HG03039 (cell line): Measurements from ENCODE around the gene HSPB9.
A peak's percentile ranks its signal among the peaks of the same experiment; 100 is the strongest.

Source experiments
- ATAC-seq: cut with Tn5 transposase; IDR thresholded peaks from one replicate; pipeline ENCODE4 v1.9.1; 2021; ENCODE audit warnings: mild to moderate bottlenecking, moderate library complexity; ENCODE audit not compliant: unreplicated experiment

The HSPB9 gene

GRCh38 chr17:42118126-42118510 lies 4.5 kb upstream of the HSPB9 start:
- ATAC-seq = no peak

GRCh38 chr17:42118545-42118944 lies 4.1 kb upstream of the HSPB9 start:
- no peak for ATAC-seq

- no peak for ATAC-seq
Observed at GRCh38 chr17:42119301-42119700, 3.3 kb upstream of the HSPB9 start.

- ATAC-seq = no peak
Observed at GRCh38 chr17:42120161-42120769, 2.3 kb upstream of the HSPB9 start.

DNA sequence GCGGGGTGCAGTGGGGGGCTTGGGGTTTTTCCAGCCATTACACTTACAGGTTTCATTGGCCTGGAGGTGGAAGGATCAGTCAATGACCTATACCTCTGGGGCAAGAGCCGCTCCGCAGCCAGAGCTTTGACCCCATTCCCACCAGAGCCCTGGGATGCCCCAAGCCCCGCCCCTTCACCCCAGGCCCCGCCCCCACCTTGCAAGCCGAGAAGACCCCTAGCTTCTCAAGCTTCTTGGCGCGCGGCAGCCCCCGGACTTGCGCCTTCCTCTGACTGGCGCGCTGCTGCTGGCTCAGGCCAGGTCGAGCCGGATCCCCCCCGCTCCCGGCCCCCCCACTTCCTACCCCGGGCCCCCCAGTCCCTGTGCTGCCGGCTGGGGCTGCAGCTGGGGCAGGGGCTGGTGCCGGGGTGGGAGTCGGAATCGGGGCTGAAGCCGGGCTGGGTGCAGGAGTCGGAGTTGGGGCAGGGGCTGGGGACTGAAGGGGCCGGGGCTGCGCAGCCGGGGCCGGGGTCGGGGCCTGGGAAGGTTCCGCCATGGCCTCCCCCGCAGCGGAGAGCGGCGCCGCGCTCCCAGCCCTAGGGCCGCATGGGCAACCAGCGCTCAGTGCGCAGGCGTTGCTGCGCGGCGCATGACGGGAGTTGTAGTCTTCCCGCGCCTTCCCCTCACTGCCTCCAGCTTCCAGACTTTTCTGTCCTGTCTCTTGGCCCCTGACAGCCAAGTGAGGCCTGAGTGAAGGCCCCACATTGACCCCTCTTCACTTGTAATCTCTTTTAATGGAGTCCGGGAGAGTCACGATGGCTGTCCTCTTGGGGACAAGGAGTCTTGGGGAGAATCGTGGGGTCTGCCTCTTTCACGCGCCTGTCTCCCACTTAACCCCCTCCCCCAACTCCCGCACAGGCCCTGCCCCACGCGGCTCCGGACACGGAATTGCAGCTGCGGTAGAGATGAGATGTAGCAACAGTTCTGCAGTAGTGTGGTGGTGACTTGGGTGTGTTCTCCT lies 1.5 kb upstream of the HSPB9 start, which contains the start of gene KAT2A:
Gene KAT2A, minus strand, starts transcription at position 598 of the 1,000 bp plus-strand sequence. Its CDS starts 63 bp downstream, at position 535.
- ATAC-seq = peak; percentile 66

DNA sequence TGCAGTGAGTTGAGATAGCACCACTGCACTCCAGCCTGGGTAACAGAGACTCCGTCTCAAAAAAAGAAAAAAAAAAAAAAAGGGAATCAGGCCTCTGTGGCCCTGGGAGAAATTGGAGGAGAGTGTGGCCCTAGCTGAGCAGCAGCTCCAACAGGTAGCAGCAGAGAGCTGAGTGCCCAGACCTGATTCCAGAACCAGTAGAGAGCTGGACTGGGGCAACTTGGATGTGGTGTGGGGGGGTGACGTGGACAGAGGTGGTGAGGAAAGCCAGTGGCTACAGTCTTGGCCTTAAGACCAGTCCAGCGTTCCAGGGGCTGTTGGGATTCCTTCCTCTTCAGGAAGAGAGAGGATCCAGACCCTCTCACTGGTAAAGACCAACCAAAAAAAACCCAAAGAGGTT lies 1.7 kb downstream of the HSPB9 start:
- no peak for ATAC-seq

DNA sequence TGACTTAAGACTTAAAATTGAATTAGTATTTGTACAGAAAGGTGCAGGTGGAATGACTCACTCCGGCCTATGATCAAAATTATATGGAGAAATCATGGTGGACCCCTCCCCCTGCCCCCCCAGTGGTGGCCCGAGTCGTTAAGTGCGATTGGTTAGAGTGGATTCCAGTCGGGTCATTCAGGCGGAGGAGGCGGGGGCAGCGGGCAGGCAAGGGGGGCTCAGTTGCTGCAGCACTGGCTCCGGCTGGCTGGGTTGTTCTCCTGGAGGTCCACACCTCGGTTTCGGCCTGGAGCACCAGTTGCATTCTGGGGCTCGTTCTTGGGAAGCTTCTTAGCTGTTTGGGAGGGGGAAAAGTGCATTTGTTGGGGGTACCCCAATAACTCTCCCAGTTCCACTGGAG lies 3.0 kb downstream of the HSPB9 start:
- ATAC-seq = no peak

- no peak for ATAC-seq
Observed at GRCh38 chr17:42126836-42127235, 4.2 kb downstream of the HSPB9 start.

GRCh38 chr17:42127414-42127813 lies 4.8 kb downstream of the HSPB9 start:
- ATAC-seq = no peak

DNA sequence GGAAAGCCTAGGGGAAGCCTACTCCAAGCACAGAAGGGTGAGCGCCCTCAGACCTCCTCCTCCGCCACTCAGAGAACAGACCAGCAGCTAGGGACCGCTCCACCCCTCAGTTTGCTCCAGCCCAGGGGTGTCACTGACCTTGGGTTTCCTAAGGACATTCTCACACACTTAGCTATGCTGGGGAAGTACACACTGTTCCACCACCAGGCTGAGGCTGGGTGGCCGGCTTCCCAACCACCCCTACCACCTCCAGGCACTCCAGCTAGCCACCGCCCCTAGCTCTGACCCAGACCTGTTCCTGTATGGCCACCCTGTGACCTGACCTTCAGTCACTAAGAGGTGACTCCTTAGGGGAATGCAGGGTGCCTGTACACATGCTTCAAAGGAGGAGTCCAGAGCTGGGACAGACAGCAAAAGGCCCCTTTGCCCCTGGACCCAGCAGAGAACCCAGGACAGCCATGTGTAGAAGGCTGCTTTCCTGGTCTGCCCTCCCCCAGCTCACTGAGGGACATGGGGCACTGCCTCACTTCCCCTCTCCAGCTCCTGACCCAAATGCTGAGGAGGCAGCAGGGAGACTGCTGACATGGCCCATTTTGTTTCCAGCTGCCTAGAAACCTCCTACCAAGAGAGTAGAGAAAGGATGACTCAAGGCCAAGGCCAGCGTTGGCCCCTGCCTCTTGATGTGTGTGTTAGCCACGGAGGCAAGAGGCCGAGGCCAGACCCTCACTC lies 6.7 kb downstream of the HSPB9 start:
- ATAC-seq = no peak

- ATAC-seq = no peak
Observed at GRCh38 chr17:42130310-42130936, 7.8 kb downstream of the HSPB9 start.

GRCh38 chr17:42131232-42131631 lies 8.6 kb downstream of the HSPB9 start:
- no peak for ATAC-seq

GRCh38 chr17:42131981-42132432 lies 9.4 kb downstream of the HSPB9 start:
- ATAC-seq = no peak

GRCh38 chr17:42132941-42133340 lies 10.3 kb downstream of the HSPB9 start:
- no peak for ATAC-seq

- ATAC-seq = no peak
Observed at GRCh38 chr17:42133461-42134041, 10.9 kb downstream of the HSPB9 start.

GRCh38 chr17:42135151-42135550 lies 12.5 kb downstream of the HSPB9 start:
- ATAC-seq = no peak

DNA sequence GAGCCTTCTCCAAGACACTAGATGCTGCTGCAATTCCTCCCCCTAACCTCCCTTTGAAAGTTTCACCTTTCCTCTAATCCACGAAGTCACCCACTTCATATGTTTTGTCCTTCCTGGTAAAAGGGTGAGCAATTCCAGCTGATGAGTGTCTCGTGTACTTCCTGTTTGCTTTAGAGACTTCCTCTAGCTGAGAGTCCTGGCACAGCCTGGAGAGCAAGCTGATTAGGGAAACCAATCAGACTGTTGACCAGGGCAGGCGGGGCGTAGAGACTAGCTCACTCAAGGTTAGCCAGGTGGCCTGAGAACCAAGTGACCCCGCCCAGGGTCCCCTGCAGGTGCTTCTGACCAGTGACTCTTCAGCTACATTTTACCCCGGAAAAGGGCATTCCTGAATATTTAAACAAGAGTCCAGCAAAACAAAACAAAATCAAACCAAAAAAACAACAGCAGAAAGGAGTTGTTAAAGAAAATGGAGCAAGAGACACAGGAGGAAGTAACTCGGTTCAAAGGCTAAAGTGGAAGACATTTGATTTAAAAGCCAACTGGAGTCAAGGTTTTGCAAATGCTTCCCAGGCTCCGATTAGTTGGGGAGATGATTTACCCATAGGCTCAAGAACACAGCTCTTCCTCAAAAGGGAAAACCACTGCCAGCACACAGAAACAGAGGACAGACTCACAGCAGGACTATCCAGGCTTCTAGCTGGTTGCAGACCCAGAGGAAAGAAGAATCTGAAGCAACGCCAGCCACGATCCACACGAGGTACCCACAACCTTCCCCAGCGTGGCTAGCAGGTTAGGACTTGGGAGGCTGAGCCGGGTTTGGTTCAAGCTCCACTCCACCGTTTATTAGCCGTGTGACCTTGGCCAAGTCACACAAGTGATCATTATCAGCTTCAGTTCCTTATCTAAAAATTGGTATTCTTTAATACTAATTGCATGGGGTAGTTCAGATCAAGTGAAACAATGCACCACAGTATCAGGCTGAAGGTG lies 13.4 kb downstream of the HSPB9 start:
- ATAC-seq = no peak

- no peak for ATAC-seq
Observed at GRCh38 chr17:42136654-42137051, 14.0 kb downstream of the HSPB9 start.

GRCh38 chr17:42138749-42139492 lies 16.3 kb downstream of the HSPB9 start:
- ATAC-seq = no peak
